ENCODE measurements around the gene TMEM9.
A peak's percentile ranks its signal among the peaks of the same experiment; 100 is the strongest.

The TMEM9 gene

GRCh38 chr1:201100169-201100930 is 53.9 kb downstream of the TMEM9 start:
- no peak for DNase-seq

GRCh38 chr1:201098992-201099677 is 55.1 kb downstream of the TMEM9 start:
- DNase-seq: no peak

DNA sequence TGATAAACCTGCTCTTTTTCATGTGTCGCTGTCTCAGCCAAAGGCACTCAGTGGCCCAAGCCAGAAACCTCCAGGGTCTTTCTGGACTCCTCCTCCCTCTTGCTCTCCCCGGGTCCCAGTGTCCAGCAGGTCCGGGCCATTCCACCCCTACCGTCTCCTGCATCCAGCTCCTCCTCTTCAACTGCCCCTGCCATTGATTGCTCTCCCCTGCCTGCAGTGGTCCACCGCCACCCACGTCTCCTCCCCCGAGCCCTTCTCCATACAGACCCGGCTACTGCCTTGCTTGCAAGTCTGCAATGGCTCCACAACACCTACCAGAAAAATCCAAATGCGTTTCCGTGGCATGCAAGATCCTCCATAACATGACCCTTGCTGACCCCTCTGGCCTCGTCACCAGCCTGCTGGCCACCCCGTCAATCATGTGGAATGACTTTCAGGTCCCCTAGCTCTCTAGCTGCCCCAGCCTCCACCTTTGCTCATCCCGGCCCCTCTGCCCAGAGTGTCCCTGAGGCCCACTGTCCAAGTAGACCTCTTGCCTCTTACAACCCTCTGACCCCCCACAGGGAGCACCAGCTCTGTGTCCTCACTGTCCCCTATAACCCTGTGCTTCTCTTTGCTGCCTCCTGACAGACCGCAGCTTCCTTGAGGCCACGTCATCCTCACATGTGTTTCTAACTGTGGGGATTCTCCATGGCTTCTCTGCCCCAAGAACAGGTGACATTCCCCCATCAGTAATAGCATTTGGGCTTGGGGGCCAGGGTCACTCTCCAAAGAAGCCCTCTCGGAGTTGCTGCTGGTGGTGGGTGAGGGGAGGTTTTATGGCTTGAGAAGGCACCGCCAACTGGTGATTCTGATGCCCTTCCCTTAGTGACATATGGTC is 57.1 kb downstream of the TMEM9 start:
- DNase-seq: no peak

DNA sequence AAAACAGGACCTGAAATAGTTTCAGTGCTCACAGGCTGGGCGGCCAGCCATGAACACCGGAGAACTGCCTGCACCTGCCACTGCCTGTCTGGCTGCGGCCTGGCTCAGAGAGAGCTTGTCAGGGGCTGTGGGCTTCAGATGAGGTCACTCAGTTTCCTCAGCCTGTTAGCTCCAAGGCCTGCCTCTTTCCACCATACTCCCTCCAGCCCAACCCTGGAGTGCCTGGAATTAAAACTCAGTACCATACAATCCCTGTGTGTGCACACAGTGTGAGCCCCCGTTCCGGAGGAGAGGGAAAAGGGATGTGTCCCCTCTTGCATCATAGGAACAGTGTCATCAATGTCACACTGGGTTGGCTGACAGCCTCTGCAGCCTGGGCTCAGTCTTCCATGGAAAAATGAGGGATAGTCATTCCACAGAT is 58.2 kb downstream of the TMEM9 start:
- no peak for DNase-seq

GRCh38 chr1:201095581-201095980 is 58.7 kb downstream of the TMEM9 start:
- no peak for DNase-seq

GRCh38 chr1:201094832-201095231 is 59.4 kb downstream of the TMEM9 start:
- no peak for DNase-seq

- DNase-seq: no peak
Observed at GRCh38 chr1:201093962-201094361, 60.3 kb downstream of the TMEM9 start.

- DNase-seq: no peak
Observed at GRCh38 chr1:201093561-201093960, 60.7 kb downstream of the TMEM9 start.

GRCh38 chr1:201092738-201093137 is 61.5 kb downstream of the TMEM9 start:
- DNase-seq: no peak

DNA sequence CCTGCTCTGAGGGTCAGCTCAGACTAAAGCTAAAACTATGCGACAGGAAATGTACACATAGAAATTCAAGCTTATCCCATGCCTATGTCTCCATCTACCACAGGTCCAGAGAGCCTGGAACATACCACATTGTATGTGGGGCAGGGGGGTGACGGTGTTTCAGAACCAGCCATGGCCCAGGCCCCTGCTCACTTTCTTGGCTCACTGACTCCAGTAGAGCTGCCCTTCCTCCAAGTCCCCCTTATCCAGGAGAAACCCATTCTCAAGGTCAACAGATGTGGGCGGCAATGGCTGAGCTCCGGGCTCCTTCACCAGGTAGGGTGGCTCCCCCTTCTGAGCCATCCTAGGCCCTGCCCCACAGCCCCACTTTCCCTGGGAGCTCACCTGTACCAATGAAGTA is 63.0 kb downstream of the TMEM9 start:
- no peak for DNase-seq

- DNase-seq: no peak
Observed at GRCh38 chr1:201090541-201090940, 63.7 kb downstream of the TMEM9 start.

DNA sequence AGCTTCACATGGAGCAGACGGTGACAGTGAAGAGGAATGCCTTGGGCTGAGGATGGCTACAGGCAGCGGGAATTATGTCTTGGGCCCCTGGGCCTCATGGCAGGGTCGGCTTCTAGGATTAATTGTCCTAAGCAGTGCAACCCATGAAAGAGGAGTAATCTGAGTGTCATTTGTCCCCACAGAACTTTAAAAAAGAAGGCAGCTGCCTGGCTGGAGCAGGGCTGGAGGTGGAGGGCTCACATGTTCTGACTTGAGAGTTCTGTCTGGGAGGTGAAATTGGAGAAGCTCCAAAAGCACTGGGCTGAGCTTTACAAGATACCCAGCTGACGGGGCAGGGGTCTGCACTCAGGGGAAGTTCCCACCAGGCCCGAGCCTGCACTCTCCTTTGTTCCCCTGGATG is 64.7 kb downstream of the TMEM9 start:
- DNase-seq: no peak

DNA sequence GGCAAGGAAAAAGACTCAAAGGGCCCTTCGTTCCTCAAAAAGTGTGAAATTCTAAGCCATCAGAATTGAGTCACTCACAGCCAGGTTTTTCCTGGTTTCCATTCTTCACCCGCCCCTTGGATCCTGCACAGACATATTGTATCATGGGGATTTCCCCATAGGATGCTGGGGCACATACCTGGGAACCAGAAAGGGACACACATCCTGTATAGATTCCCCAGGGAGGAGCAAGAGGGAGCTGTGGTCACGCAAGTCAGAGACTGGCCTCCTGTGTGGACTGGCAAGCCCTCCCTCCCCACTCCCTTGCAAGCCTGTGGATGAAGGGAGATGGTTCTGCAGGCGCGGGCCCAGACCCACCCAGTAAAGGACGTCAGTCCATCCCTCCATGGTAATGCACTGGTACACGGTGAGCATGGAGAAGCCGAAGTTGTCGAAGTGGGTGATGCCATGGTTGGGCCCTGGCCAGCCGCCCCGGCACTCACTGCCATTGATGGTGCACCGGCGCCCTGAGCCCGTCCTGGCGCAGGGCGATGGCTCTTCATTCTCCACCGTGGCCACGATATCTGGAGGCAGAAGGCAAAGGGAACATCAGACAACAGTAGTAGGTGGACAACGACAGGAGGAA is 65.3 kb downstream of the TMEM9 start:
- no peak for DNase-seq

DNA sequence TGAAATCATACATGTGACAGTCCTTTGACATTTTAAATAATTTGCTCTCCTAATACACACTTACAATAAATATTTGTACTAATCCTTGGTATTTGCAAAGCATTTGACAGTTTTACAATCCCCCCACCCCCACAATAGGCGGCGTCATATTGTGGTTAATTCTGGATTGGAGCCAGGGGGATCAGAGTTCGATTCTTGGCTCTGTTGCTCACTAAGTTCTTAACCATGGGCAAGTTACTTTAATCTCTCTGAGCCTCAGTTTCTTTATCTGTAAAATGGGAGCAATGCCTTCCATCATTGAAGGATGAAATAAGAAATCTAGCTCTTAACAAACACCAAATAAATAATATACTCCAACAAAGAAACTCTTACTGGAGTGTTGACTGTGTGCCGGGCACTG is 65.9 kb downstream of the TMEM9 start:
- no peak for DNase-seq

DNA sequence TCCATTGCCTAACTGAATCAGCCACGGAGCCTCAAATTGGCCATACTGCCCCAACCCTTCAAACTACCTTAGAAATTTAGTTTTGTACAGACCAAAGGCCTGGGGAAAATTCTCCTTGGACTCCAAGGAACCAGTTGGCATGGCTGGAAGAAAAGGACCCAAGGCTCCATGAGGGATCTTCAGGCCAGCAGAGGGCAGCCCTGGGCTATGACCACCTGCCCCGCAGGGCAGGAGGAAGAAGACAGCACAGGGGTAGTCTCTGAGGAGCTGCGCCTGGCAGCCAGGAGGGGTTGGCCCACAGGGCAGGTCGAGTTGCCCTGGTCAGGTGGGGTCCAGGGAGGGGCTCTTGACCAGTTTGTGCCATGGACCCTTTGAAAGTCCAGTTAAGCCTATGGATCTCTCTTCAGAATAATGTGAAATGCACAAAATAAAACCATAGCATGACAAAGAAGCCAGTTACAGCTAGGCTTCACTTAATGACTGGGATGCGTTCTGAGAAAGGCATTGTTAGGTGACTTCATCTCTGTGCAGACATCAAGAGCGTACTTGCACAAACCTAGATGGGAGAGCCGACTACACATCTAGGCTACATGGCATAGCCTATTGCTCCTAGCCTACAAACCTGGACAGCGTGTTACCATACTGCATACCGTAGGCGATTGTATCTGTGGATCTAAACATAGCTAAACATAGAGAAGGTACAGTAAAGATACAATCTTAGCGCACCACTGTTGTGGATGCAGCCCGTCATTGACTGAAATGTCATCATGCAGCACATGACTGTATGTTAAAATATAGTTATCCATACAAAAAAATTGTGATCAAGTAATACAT is 68.2 kb downstream of the TMEM9 start:
- DNase-seq: peak; percentile 14 to 15

Measured in activated CD4-positive, alpha-beta T cell treated with anti-CD3 and anti-CD28 coated beads, Interleukin-2, amount 50 U/mL, for 4 hours (primary cell).